ENCODE measurements around the gene DYNC2H1.
A peak's percentile ranks its signal among the peaks of the same experiment; 100 is the strongest.

The DYNC2H1 gene

GRCh38 chr11:103315248-103315647 is 206.0 kb downstream of the DYNC2H1 start:
- DNase-seq (ENCODE audit: insufficient read length, low spot score) (no peak), FAIRE-seq (peak; percentile 46)
- no peak for TF ChIP-seq CTCF (IDR thresholded peaks at IDR 0.05; ENCODE audit: insufficient read depth, missing control alignments)

- no peak for DNase-seq (ENCODE audit: insufficient read length, low spot score)
- no peak for FAIRE-seq
- TF ChIP-seq CTCF (IDR thresholded peaks at IDR 0.05; ENCODE audit: insufficient read depth, missing control alignments) = no peak
Measured at GRCh38 chr11:103317118-103317517, 207.9 kb downstream of the DYNC2H1 start.

- DNase-seq (ENCODE audit: insufficient read length, low spot score) (no peak), FAIRE-seq (no peak)
- TF ChIP-seq CTCF (IDR thresholded peaks at IDR 0.05; ENCODE audit: insufficient read depth, missing control alignments) = no peak
Measured at GRCh38 chr11:103322821-103323220, 213.6 kb downstream of the DYNC2H1 start.

GRCh38 chr11:103325686-103326069 is 216.5 kb downstream of the DYNC2H1 start:
- FAIRE-seq (no peak), DNase-seq (ENCODE audit: insufficient read length, low spot score) (no peak)
- TF ChIP-seq CTCF (IDR thresholded peaks at IDR 0.05; ENCODE audit: insufficient read depth, missing control alignments) = no peak

- FAIRE-seq (no peak), DNase-seq (ENCODE audit: insufficient read length, low spot score) (peak; percentile 39)
- peak; percentile 88 for TF ChIP-seq CTCF (IDR thresholded peaks at IDR 0.05; ENCODE audit: insufficient read depth, missing control alignments)
Measured at GRCh38 chr11:103326070-103326794, 217.0 kb downstream of the DYNC2H1 start.

- FAIRE-seq (no peak), DNase-seq (ENCODE audit: insufficient read length, low spot score) (no peak)
- no peak for TF ChIP-seq CTCF (IDR thresholded peaks at IDR 0.05; ENCODE audit: insufficient read depth, missing control alignments)
Measured at GRCh38 chr11:103327721-103328120, 218.5 kb downstream of the DYNC2H1 start.

GRCh38 chr11:103332409-103332808 is 223.2 kb downstream of the DYNC2H1 start:
- no peak for FAIRE-seq
- no peak for DNase-seq (ENCODE audit: insufficient read length, low spot score)
- TF ChIP-seq CTCF (IDR thresholded peaks at IDR 0.05; ENCODE audit: insufficient read depth, missing control alignments) = no peak
